ELR (cell line): ENCODE results near the gene LRRC27.
A peak's percentile ranks its signal among the peaks of the same experiment; 100 is the strongest.
"Not testable (repeated sequence)": the region's sequence is repeated elsewhere in the genome, so short reads cannot be mapped to it uniquely, and the experiment has no call there.

Source experiments
- DNase-seq: peaks from one replicate; pipeline ENCODE4 v3.0.0-alpha.2; 2015; ENCODE audit warnings: low read depth

LRRC27 gene

GRCh38 chr10:132314881-132315280 is 17.1 kb upstream of the LRRC27 start:
- peak; percentile 33 for DNase-seq

- no peak for DNase-seq
Measured at GRCh38 chr10:132316133-132316532, 15.9 kb upstream of the LRRC27 start.

- DNase-seq: not testable (repeated sequence)
Measured at GRCh38 chr10:132317477-132317876, 14.5 kb upstream of the LRRC27 start.

- DNase-seq: peak; percentile 86
Measured at GRCh38 chr10:132319853-132320653, 11.9 kb upstream of the LRRC27 start.

- no peak for DNase-seq
Measured at GRCh38 chr10:132320654-132321469, 11.1 kb upstream of the LRRC27 start.

DNA sequence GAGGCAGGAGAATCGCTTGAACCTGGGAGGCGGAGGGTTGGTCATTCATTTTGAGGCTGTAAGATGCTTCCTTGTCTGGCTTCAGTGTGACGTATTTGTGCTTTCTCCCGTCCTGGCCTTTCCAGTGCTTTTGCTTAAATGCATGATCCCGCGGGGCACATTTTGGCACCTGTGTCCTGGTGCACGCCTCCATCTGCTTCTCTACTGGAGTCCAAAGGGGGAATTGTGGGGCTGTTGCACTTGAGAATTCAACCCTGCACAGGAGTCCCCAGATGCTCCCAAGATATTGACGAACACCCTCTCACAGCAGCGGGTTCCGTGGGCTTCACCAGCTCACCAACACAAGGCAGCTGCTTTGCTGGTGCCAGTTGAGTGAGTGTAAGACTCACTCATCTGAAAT is 10.3 kb upstream of the LRRC27 start:
- DNase-seq: no peak

DNA sequence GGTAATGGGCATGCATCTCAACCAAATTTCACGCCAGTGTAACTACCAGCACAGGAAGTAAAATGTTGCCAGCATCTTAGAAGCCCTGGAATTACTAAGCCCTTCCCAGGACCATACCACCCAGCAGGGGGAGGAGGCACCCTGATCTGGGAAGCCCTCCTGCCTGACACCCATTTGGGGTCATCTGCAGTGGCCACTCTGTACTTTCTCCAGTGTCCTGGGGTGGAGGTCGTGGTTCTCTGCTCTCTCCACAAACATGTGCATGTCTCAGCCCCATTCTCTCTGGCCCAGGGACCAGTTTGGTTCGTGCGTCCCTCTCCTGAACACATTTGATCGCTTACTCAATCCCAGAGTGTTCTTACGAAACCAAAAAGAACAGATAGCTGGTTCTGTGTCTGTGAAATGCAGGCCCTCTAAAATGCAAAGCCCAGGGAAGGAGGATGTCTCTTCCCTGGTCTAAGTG is 9.4 kb upstream of the LRRC27 start:
- peak; percentile 38 for DNase-seq

DNA sequence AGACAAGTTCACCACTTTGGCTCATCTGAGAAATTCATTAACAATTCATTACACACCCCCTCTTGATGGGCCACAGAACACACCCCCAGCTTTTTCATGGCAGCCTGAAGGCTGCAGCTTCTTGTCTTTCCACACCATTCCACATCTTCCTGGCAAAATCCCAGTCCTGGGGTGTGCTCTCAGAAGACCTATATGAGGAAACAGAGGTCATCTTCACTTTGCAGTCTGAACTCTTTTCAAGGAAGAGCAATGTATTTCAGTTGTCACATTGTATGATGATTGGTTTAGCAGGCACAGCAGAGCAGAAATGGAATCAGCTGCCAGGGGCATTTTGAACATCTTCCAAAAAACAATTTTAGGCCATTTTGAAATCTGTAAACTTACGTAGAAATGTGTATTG is 7.8 kb upstream of the LRRC27 start:
- DNase-seq: no peak

- DNase-seq: no peak
Measured at GRCh38 chr10:132326344-132326889, 5.6 kb upstream of the LRRC27 start.

DNA sequence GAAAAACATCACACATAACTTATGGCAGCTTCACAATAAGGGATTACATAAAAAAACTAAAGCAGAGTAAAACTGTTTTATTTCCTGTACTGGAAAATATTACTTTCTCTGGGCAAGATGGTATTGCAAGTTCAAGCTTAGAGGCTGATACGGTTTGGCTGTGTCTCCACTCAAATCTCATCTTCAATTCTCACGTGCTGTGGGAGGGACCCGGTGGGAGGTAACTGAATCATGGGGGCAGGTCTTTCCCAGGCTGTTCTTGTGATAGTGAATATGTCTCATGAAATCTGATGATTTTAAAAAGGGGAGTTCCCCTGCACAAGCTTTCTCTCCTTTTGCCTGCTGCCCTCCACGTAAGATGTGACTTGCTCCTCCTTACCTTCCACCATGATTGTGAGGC is 5.1 kb upstream of the LRRC27 start:
- no peak for DNase-seq

- no peak for DNase-seq
Measured at GRCh38 chr10:132328106-132328505, 3.9 kb upstream of the LRRC27 start.

DNA sequence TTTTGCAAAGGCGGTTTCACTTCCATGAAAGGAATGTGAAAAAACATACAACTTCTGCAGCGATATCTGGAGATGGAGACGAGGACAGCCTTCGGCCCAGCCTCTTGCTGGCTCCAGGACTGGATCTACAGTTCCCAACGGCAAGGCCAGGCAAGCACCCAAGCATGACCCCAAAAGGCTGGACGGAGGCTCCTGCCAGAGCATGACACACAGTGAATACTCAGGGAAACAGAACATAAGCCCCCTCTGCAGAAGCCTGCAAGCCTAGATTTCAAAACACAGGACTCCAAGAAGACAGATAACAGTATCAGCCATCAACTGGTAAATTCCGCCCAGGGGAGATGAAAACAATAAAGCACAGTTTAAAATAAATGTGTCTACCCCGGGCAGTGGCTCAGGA is 3.3 kb upstream of the LRRC27 start:
- DNase-seq: no peak

DNA sequence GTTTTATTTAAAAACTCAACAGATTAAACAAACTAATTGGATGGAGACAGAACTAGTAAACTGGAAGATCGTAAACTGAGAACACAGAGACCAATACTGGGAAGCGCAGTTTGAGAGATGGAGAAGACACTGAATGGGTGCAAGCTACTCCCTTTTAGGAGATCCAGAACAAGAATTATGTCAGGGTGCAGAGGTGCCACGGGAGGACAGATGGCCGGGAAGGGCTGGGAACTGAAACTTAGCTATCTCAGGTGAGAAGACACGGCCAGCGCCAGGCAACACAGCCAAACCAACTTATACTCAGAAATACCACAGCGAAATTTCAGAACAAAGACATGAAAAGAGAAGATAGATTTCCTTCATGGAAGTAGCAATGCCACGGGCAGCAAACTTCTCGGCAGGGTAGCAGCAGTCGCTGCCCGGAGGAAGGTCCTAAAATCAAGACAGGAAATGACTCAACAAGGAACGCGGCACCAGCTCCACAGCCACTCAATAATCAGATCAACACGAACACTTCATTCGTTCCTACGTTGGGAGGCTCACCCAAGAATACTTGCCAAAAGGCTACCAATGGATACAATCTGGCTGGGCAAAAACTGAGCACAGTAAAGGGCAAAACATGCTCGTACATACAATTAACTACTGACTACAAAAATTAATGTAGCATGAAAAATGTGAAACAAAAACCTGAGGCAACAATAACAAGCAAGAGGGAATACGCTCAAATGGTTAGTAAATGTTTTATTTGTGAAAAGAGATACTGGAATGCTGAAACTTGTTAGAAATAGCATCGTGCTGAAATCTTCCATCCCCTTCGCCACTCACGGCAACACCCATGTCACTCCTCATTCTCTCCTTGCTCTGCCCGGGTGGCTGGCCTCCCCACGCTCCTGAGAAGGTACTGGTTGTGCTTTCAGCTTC is 2.2 kb upstream of the LRRC27 start:
- DNase-seq: peak; percentile 84

DNA sequence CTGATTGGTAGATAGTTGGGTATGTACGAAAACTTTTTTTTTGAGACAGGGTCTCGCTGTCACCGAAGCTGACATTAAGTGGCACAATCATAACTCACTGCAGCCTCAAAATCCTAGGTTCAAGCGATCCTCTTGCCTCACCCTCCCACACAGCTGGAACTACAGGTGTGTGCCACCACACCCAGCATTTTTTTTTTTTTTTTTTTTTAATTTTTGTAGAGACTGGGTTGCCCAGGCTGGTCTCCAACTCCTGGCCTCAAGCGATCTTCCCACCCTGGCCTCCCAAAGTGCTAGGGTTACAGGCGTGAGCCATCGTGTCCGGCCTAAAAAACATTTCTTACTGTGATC is 1.5 kb upstream of the LRRC27 start:
- DNase-seq: no peak

- no peak for DNase-seq
Measured at GRCh38 chr10:132332433-132332754, 401 bp downstream of the LRRC27 start.

- DNase-seq: no peak
Measured at GRCh38 chr10:132333386-132333785, 1.4 kb downstream of the LRRC27 start.

GRCh38 chr10:132334631-132335188 is 2.7 kb downstream of the LRRC27 start:
- no peak for DNase-seq

GRCh38 chr10:132335189-132336063 is 3.4 kb downstream of the LRRC27 start:
- DNase-seq: no peak

DNA sequence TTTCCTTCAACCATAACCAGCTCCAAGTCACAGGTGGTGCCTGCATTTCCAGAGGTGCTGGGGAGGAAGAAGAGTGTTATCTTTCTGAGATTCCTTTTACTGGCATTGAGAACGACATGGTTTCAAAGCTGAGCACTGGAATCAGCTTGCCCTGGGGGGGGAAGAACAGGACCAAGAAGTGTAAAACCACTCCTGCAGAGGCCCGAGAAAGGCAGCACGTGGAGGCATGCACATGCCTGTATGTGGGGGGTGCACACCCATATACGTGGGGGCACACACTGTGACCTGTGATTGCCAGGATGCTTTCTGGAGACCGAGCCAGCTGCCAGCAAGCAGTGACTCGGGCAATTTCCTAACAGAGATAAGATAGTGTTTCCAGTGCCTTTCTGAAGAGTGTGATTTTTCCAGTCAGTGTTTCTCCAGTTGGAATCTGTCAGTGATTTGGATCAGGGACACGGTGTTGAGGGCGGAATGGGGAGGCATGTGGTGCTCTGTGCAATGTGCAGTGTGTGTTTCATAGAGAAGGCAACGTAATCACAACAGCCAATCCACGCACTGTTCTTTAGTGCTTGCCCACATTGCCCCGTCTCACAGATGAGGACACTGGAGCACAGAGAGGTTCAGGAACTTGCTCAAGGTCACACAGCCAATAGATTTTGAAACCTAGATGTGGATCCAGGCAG is 4.2 kb downstream of the LRRC27 start:
- DNase-seq: no peak

GRCh38 chr10:132336919-132337407 is 5.0 kb downstream of the LRRC27 start:
- no peak for DNase-seq
